Breast epithelium (tissue), 4 donors: ENCODE measurements around the gene ZNF423. TPM values are rescaled to one million over a fixed set of nuclear protein-coding genes. Genes with fewer than 3 reads are reported as not detected.

Experiments
- DNase-seq, 2 donors: peaks; one replicate each; pipeline ENCODE4 v3.0.0-alpha.2; 2019; ENCODE audit warnings: low spot score in 2 of 2
- H3K27ac ChIP-seq, 2 donors: fragments of 200-600 bp; sonication (generic) in 1 of 2; one replicate each; pipeline ENCODE4 v1.5.1; 2016 to 2019; ENCODE audit warnings: mild to moderate bottlenecking in 1 of 2
- H3K27me3 ChIP-seq, 2 donors: fragments of 200-600 bp; sonication (generic) in 1 of 2; one replicate each; pipeline versions ENCODE4 v1.5.1 to v1.6.0; 2017 to 2019; ENCODE audit warnings: control low read depth in 1 of 2, mild to moderate bottlenecking in 1 of 2
- H3K36me3 ChIP-seq: fragments of 200-600 bp; one replicate; pipeline ENCODE4 v1.5.1; 2019
- H3K4me1 ChIP-seq, 2 donors: fragments of 200-600 bp; sonication (generic); one replicate each; pipeline ENCODE4 v1.5.1; 2016 to 2019; ENCODE audit warnings: control low read depth in 1 of 2
- H3K4me3 ChIP-seq, 3 donors: fragments of 200-600 bp; sonication (generic); 1 replicate in 2 of 3; 2 replicates in 1 of 3; pipeline ENCODE4 v1.5.1; 2016 to 2019; ENCODE audit warnings: mild to moderate bottlenecking in 3 of 3, moderate library complexity in 2 of 3
- H3K9me3 ChIP-seq, 2 donors: fragments of 200-600 bp; sonication (generic) in 1 of 2; one replicate each; pipeline ENCODE4 v1.5.1; 2016 to 2019; ENCODE audit warnings: control low read depth in 1 of 2
- POLR2A ChIP-seq: fragments of 450-650 bp; IDR thresholded peaks from one replicate; pipeline ENCODE4 v1.6.1; 2016; ENCODE audit warnings: antibody characterized with exemption, mild to moderate bottlenecking, moderate library complexity
- POLR2AphosphoS5 ChIP-seq, 3 donors: sonication (generic); formaldehyde crosslinking; IDR thresholded peaks; one replicate each; pipeline ENCODE4 v1.6.1; 2017; ENCODE audit warnings: antibody characterized with exemption in 3 of 3
- intact Hi-C: fragments of 100-400 bp; cut with DNase I; formaldehyde crosslinking; loops from one replicate; pipeline ENCODE4 v1.15.1; 2023; ENCODE audit warnings: low total_unique reads
- total RNA-seq, 3 donors: library from RNA; depleted of rRNA; stranded (reverse); fragments of >200 nt; gene quantifications; one replicate each; pipeline ENCODE4 v1.1.0, GENCODE V29; 2016
- TF ChIP-seq, protein P1 (sequence below), 3 donors: fragments of 450-650 bp; IDR thresholded peaks; one replicate each; pipeline ENCODE4 v1.5.1; 2016 to 2017; ENCODE audit warnings: antibody characterized with exemption in 3 of 3, mild to moderate bottlenecking in 3 of 3, moderate library complexity in 3 of 3

ZNF423 gene
- total RNA-seq, 3 donors from 2014 or later, result 4.7 to 8.0 (median 5.9) TPM

- TF ChIP-seq POLR2AphosphoS5 (IDR thresholded peaks at IDR 0.05) (no peak), POLR2A (no peak)
- TF ChIP-seq, protein P1, sequence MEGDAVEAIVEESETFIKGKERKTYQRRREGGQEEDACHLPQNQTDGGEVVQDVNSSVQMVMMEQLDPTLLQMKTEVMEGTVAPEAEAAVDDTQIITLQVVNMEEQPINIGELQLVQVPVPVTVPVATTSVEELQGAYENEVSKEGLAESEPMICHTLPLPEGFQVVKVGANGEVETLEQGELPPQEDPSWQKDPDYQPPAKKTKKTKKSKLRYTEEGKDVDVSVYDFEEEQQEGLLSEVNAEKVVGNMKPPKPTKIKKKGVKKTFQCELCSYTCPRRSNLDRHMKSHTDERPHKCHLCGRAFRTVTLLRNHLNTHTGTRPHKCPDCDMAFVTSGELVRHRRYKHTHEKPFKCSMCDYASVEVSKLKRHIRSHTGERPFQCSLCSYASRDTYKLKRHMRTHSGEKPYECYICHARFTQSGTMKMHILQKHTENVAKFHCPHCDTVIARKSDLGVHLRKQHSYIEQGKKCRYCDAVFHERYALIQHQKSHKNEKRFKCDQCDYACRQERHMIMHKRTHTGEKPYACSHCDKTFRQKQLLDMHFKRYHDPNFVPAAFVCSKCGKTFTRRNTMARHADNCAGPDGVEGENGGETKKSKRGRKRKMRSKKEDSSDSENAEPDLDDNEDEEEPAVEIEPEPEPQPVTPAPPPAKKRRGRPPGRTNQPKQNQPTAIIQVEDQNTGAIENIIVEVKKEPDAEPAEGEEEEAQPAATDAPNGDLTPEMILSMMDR (IDR thresholded peaks at IDR 0.05), result no peak
- no peak for DNase-seq
- H3K4me3 ChIP-seq, result no peak overlapping the region
- no peaks in the 10 kb centered on the region for H3K9me3 ChIP-seq
- no peaks in the 10 kb centered on the region for H3K36me3 ChIP-seq
- intact Hi-C loops, result no loop called here
- H3K27me3 ChIP-seq, result no peaks in the 10 kb centered on the region
- H3K4me1 ChIP-seq, result no peaks in the 10 kb centered on the region
- H3K27ac ChIP-seq, result no peak overlapping the region
These were observed 115.7 kb downstream of the ZNF423 start for GRCh38 chr16:49740256-49740655.

- Histone ChIP-seq H3K9me3 (no peaks in the 10 kb centered on the region), H3K27me3 (no peaks in the 10 kb centered on the region), H3K4me3 (no peak overlapping the region), H3K27ac (no peak overlapping the region), H3K4me1 (no peaks in the 10 kb centered on the region), H3K36me3 (no peaks in the 10 kb centered on the region)
- intact Hi-C loops, result no loop called here
- TF ChIP-seq POLR2A, result no peak
- TF ChIP-seq, protein P1 (IDR thresholded peaks at IDR 0.05), result no peak
- TF ChIP-seq POLR2AphosphoS5 (IDR thresholded peaks at IDR 0.05), result no peak
- DNase-seq, result no peak
These were observed 116.5 kb downstream of the ZNF423 start for GRCh38 chr16:49739381-49739780.

- H3K4me1 ChIP-seq, result no peaks in the 10 kb centered on the region
- H3K27ac ChIP-seq, result no peak overlapping the region
- TF ChIP-seq POLR2A, result no peak
- TF ChIP-seq, protein P1 (IDR thresholded peaks at IDR 0.05), result no peak
- TF ChIP-seq POLR2AphosphoS5 (IDR thresholded peaks at IDR 0.05), result no peak
- H3K36me3 ChIP-seq, result no peaks in the 10 kb centered on the region
- no peaks in the 10 kb centered on the region for H3K27me3 ChIP-seq
- DNase-seq, result no peak
- intact Hi-C loops, result no loop called here
- no peak overlapping the region for H3K4me3 ChIP-seq
- no peaks in the 10 kb centered on the region for H3K9me3 ChIP-seq
These were observed 117.1 kb downstream of the ZNF423 start for GRCh38 chr16:49738832-49739231.

- intact Hi-C loops, result no loop called here
- Histone ChIP-seq H3K27me3 (no peaks in the 10 kb centered on the region), H3K4me1 (no peaks in the 10 kb centered on the region), H3K9me3 (no peaks in the 10 kb centered on the region), H3K36me3 (no peaks in the 10 kb centered on the region), H3K27ac (no peak overlapping the region), H3K4me3 (no peak overlapping the region)
- no peak for DNase-seq
- TF ChIP-seq, protein P1 (IDR thresholded peaks at IDR 0.05), result no peak
- TF ChIP-seq POLR2A (no peak), POLR2AphosphoS5 (IDR thresholded peaks at IDR 0.05) (no peak)
These were observed 117.9 kb downstream of the ZNF423 start for GRCh38 chr16:49738001-49738400.

- intact Hi-C loops, result no loop called here
These were observed 118.4 kb downstream of the ZNF423 start for GRCh38 chr16:49737541-49737940.

More at GRCh38 chr16:49737541-49737940, 118.4 kb downstream of the ZNF423 start:
- H3K9me3 ChIP-seq, result peaks cover 0 to 3% of the 10 kb centered on the region in 2 donors
- H3K36me3 ChIP-seq, result no peaks in the 10 kb centered on the region
- H3K27ac ChIP-seq, result no peak overlapping the region
- no peak for DNase-seq
- TF ChIP-seq, protein P1 (IDR thresholded peaks at IDR 0.05), result no peak
- TF ChIP-seq POLR2A (no peak), POLR2AphosphoS5 (IDR thresholded peaks at IDR 0.05) (no peak)
- no peak overlapping the region for H3K4me3 ChIP-seq
- no peaks in the 10 kb centered on the region for H3K4me1 ChIP-seq
- no peaks in the 10 kb centered on the region for H3K27me3 ChIP-seq
